Ectodermal cell (in vitro differentiated cells): Measurements from ENCODE around the gene HOXA4.

ENCODE experiments used
- H3K27ac ChIP-seq: 2 replicates; pipeline ENCODE4 v1.7.0; 2013; ENCODE audit warnings: mild to moderate bottlenecking, low read depth, low read length; ENCODE audit not compliant: insufficient read depth, poor library complexity, severe bottlenecking
- H3K27me3 ChIP-seq: 2 replicates; pipeline ENCODE4 v1.7.0; 2013; ENCODE audit warnings: mild to moderate bottlenecking, low read length; ENCODE audit not compliant: insufficient read depth, control insufficient read depth, poor library complexity, severe bottlenecking
- H3K36me3 ChIP-seq: one replicate; pipeline ENCODE4 v1.7.0; 2013; ENCODE audit warnings: low read length; ENCODE audit not compliant: control insufficient read depth, insufficient read depth
- H3K4me1 ChIP-seq: one replicate; pipeline ENCODE4 v1.7.0; 2013; ENCODE audit warnings: low read length; ENCODE audit not compliant: control insufficient read depth, insufficient read depth
- H3K4me3 ChIP-seq: 2 replicates; pipeline ENCODE4 v1.7.0; 2013; ENCODE audit warnings: low read depth, low read length, control low read depth; ENCODE audit not compliant: insufficient read depth
- H3K9me3 ChIP-seq: 2 replicates; pipeline ENCODE4 v1.7.0; 2013; ENCODE audit warnings: mild to moderate bottlenecking, low read length, moderate library complexity; ENCODE audit not compliant: control insufficient read depth
- WGBS, 2 experiments: methylation state at CpG; one replicate each; pipeline ENCODE4 v1.1.7; 2013; ENCODE audit warnings: missing lambda C conversion rate in 2 of 2; 5-methylcytosine and 5-hydroxymethylcytosine counted together

Gene HOXA4

DNA sequence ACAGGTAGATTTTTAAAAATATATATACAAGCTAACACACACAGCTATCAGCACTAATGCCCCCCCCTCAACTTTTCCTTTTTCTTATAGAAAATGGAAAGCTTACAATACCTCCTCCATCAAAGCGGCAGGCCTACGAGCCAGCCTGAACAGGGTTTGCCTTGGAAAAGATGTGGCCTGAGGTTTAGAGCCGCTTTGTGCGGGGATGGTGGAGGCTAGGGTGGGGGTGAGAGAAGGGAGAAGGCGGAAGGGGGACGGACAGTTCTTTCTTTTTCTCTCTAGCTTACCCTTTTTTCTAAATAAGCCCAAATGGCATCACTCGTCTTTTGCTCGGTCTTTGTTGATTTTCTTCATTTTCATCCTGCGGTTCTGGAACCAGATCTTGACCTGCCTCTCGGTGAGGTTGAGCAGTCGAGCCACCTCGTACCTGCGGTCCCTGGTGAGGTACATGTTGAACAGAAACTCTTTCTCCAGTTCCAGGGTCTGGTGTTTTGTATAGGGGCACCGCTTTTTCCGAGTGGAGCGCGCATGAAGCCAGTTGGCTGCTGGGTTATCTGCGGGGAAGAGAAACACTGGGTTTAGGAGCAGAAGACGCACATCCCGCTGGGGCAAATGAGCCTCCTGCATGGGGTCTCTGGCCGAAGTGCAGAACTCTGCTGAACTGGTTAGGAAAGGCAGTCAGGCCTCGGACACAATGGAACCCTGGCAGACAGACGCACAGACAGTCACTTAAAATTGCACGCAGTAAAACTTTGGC lies 32.9 kb upstream of the HOXA4 start:
- Histone ChIP-seq H3K9me3 (no peaks in the 10 kb centered on the region), H3K36me3 (no peaks in the 10 kb centered on the region), H3K4me3 (no peak overlapping the region), H3K27ac (no peak overlapping the region), H3K4me1 (no peaks in the 10 kb centered on the region), H3K27me3 (peaks cover 100% of the 10 kb centered on the region)
- 17 to 19% methylated on average over 22 to 24 of the region's 24 CpGs for WGBS, 2 experiments

DNA sequence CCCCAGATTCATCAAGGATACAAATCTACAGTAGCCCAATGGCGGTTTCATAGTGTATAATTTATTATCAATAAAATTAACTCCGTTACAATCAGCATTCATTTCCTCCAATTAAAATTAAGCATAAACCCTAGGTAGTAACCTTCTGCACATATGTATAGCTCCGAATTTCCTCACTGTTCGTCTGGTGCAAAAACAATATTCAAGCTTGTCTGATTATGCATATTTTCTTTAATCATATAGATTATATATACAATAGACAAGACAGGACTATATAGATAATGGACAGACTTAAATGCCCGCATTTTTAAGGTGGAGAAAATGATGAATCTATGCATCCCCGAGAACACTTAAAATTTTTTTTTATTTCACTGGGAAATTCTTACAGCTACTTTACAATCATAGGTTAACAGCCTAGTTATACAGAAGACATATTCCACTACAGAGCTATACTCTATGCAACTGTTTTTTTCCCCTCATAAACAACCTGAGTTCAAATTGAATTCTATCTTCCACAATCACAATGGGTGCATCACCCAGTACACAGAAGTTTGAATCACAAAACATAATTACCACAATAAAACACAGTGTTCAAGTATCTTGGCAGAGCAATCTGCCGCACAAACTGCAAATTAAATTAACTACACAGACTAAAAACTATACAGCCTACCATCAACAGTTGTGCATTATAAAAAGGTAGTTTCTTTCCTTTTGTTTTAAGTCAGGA lies 32.2 kb upstream of the HOXA4 start:
- Histone ChIP-seq H3K36me3 (no peaks in the 10 kb centered on the region), H3K4me1 (no peaks in the 10 kb centered on the region), H3K27me3 (peaks cover 100% of the 10 kb centered on the region), H3K9me3 (no peaks in the 10 kb centered on the region), H3K4me3 (no peak overlapping the region), H3K27ac (no peak overlapping the region)
- WGBS, 2 experiments, result 79 to 81% methylated on average over 6 to 7 of the region's 7 CpGs

DNA sequence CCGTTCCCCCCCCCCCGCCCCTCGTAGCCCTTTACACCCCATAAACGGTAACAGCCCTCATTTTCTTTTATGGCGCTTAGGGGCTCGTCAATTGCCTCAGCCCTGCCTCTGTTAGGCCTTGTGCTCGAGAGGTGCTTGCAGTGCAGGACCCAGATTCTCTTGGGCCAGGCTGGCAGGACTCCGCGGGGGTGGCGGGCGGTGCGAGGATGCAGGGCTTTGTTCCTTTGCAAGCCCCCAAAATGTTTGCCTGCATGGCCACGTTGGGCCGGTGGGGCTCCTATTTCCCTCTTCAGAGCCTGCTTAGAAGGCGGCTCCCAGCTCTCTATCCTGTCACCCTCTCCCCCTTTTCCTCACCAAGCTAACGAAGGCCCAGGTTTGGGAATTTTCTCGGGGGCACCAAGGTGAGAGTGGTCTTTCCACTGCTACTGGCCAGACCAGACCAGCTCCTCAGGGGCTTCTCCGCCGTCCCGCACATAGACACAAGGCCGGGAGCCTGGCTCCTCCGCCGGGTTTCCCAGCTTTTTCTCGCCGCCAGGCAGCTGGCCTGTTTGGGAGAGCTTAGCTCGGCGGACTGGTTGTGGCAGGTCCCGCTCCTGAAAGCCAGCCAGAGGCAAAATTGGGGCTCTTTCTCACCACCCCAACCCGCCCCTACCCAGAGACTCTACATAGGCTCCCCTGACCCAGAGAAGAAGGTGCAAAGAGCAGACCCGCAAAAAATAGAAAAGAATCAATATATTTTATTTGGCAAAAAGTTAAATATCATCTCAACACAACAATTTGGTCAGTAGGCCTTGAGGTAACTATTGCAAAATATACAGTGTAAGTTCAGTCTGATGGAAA lies 31.4 kb upstream of the HOXA4 start:
- Histone ChIP-seq H3K27ac (no peak overlapping the region), H3K4me3 (no peak overlapping the region), H3K27me3 (peaks cover 100% of the 10 kb centered on the region), H3K36me3 (no peaks in the 10 kb centered on the region), H3K4me1 (no peaks in the 10 kb centered on the region), H3K9me3 (no peaks in the 10 kb centered on the region)
- 16 to 19% methylated on average over 27 to 28 of the region's 30 CpGs for whole genome bisulfite sequencing, 2 experiments

DNA sequence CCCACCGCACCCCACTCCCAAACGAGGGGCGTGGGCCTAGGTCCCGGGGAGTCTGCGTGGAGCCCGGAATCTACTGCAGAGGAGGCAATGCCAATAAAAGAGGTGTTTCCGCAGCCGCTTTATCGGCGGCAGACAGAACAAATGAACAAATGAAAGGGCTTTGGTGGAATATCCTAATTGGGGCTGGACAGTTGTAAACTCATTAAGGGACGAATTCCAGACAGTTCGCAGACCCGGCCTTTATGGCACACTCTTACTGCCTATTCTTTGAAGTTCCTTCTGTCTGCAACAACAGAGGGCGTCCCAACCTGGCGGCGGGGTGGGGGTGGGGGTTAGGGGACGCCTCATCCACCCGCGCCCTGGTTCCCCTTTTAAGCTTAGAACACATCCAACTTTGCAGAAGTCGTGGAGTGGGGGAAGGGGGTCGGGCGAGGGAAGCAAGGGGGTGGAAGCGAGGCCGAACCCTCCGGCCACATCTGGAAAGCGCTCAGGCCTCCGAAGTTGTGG lies 30.7 kb upstream of the HOXA4 start:
- no peaks in the 10 kb centered on the region for H3K36me3 ChIP-seq
- no peaks in the 10 kb centered on the region for H3K4me1 ChIP-seq
- no peaks in the 10 kb centered on the region for H3K9me3 ChIP-seq
- H3K4me3 ChIP-seq, result no peak overlapping the region
- H3K27ac ChIP-seq, result no peak overlapping the region
- WGBS, 2 experiments, result 7 to 12% methylated on average over 20 to 27 of the region's 27 CpGs
- H3K27me3 ChIP-seq, result peaks cover 100% of the 10 kb centered on the region

DNA sequence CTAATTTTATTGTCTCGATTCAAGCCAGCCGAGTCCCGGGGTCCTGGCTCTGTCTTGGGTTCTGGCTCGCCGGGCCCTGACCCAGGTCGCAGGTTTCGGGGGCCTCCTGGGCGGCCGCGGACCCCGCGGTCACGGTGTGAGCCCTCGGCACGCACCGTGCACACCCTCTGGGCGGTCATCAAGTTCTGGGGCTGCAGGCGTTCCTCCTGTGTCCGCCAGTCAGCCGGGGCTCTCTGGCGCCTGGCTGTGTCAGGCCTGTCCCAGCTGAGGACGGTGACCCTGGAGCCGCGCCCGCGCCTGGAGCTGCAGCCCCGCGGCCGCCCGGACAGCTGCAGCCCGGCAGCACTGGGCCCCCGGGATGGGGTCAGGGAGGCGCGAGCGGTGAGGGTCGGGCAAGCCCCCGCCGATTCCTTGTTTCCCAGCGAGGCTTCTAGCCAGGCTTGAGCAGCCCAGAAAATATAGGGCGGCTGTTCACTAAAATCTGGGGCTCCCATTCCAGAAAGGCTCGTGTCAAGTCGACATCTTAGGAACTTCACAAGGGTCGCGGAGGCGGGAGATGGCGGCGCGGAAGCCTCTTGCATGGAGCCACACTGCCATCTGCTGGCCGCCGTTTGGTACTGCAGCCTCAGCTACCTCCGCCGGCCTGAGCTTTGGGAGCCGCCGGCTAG lies 30.1 kb upstream of the HOXA4 start:
- Histone ChIP-seq H3K9me3 (no peaks in the 10 kb centered on the region), H3K4me1 (no peaks in the 10 kb centered on the region), H3K27me3 (peaks cover 100% of the 10 kb centered on the region), H3K4me3 (peak overlapping the region; percentile 40), H3K27ac (no peak overlapping the region), H3K36me3 (no peaks in the 10 kb centered on the region)
- WGBS, 2 experiments, result 10 to 11% methylated on average over 54 of the region's 54 CpGs

DNA sequence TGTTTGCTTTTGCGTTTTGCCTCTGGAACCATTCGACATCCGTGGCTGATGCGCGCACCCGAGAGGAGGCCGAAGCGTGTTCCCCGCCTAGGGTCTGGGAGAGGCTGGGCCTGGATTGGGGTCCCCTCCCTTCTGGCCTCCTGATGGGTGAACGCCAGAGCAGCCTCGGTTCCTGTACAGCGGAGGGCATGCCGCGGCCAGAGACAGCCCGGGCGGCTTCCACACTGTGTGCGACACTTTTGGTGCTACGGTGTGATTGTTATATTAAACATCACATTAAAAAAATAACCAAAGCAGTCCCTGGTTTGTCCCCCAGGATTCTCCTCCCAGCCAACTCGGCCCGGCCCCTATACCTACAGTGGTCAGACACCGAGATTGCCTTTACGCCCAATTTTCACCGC lies 29.6 kb upstream of the HOXA4 start:
- WGBS, 2 experiments, result 78 to 83% methylated on average over 21 to 23 of the region's 23 CpGs
- H3K9me3 ChIP-seq, result no peaks in the 10 kb centered on the region
- H3K27me3 ChIP-seq, result peaks cover 100% of the 10 kb centered on the region

DNA sequence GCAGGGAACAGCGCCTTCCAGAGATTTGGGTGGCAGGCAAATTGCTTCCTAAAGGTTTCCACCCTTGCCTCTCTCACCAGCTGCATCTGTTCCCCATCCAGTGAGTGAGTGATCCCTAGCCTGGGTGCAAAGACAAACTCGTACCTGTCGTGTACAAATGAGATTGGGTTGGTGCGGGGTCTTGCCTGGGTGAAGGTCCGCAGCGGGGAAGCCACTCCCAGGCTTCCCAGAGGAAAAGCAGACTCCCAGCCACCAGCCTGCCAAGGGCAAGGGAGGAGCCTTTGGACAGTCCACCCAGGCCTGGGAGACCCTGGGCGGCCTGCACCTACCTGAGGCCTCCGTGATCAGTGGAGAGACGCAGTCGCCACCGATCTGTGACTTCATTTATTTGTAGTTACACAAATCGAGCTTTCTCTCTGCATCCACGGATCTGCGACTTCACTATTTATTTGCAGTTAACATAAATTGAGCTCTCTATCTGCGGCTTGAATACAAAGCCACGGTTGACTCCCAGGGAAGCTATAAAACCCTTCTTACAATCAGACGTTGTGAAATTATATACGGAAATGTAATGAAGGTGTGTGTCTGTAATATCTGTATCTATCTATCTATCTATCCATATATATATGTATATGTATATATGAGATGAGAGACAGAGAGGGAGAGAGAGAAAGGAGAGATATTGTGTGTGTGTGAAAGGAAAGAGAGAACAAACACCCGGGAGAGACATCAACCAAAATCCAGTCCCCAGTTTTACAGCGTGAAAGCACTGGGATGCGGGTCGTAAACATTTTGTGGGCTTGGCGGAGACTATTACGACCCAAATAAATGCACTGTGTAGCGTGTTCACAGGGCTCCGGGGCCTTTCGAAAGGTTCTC lies 28.9 kb upstream of the HOXA4 start:
- Histone ChIP-seq H3K36me3 (no peaks in the 10 kb centered on the region), H3K4me3 (no peak overlapping the region), H3K27me3 (peaks cover 100% of the 10 kb centered on the region), H3K4me1 (no peaks in the 10 kb centered on the region), H3K27ac (no peak overlapping the region), H3K9me3 (no peaks in the 10 kb centered on the region)
- WGBS, 2 experiments, result 76 to 84% methylated on average over 25 of the region's 27 CpGs

More for the DNA sequence above, 29.6 kb upstream of the HOXA4 start:
- H3K27ac ChIP-seq, result no peak overlapping the region
- H3K4me1 ChIP-seq, result no peaks in the 10 kb centered on the region
- no peak overlapping the region for H3K4me3 ChIP-seq
- H3K36me3 ChIP-seq, result no peaks in the 10 kb centered on the region

DNA sequence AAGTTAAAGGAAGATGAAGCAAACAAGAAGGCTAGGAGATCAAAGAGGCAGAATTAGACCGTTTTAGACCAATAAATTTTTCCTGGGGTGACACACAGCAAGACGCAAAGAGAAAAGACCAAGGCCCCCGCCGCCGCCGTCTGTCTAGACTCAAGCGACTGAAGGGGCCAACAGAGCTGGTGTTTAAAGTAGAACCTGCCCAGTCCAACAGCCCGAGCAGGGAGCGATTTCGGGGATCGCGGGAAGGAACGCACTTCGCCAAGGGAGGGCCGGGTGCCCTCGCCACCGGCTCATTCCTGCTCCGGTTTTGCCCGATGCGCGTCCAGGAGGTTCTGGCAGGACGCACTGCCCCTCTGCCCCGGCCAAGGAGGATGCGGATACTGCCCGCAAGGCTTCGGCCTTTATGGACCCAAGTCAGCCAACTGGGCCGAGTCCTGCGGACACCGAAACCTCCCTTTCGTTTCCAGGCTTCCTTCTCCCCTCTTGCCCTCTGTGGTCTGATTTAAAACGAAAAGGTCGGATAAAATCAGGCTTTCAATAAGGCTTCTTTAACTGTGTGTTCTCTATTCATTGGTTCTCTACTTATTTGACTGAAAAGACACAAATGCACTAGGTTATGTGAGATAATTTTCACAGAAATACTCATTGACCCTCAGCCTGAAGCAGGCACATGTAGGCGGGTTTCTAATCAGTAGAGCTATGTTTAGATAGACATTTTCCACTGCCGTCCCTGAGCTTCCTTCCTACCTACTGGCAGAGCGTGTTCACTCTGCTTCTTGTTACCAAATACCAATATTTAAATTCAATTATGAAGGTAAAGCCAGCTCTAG lies 28.1 kb upstream of the HOXA4 start:
- no peaks in the 10 kb centered on the region for H3K4me1 ChIP-seq
- H3K27ac ChIP-seq, result no peak overlapping the region
- H3K9me3 ChIP-seq, result no peaks in the 10 kb centered on the region
- no peak overlapping the region for H3K4me3 ChIP-seq
- H3K36me3 ChIP-seq, result no peaks in the 10 kb centered on the region
- peaks cover 100% of the 10 kb centered on the region for H3K27me3 ChIP-seq
- WGBS, 2 experiments, result 70 to 71% methylated on average over 35 of the region's 35 CpGs
